Measurements from ENCODE around the gene LARGE1. TPM values are rescaled to one million over a fixed set of nuclear protein-coding genes. Genes with fewer than 3 reads are reported as not detected.

The LARGE1 gene
- total RNA-seq, 1 donor, result 22.8 TPM

GRCh38 chr22:33591946-33592345 lies 328.3 kb downstream of the LARGE1 start:
- Histone ChIP-seq H3K79me2 (ENCODE audit: insufficient read depth, low read length) (no peaks in the 10 kb centered on the region), H3K4me2 (ENCODE audit: insufficient read depth, low read length) (no peak overlapping the region), H3K27me3 (ENCODE audit: insufficient read depth, low read length) (no peaks in the 10 kb centered on the region), H4K20me1 (ENCODE audit: insufficient read depth, low read length) (no peaks in the 10 kb centered on the region), H3K36me3 (ENCODE audit: insufficient read depth, low read length) (no peaks in the 10 kb centered on the region), H3K9me3 (ENCODE audit: low read depth, low read length) (no peaks in the 10 kb centered on the region), H3K4me3 (ENCODE audit: insufficient read depth, low read length) (no peak overlapping the region), H2AFZ (ENCODE audit: low read length) (no peak overlapping the region), H3K27ac (ENCODE audit: low read depth, low read length) (no peak overlapping the region), H3K4me1 (ENCODE audit: insufficient read depth, low read length) (no peaks in the 10 kb centered on the region)
- TF ChIP-seq, protein P1, sequence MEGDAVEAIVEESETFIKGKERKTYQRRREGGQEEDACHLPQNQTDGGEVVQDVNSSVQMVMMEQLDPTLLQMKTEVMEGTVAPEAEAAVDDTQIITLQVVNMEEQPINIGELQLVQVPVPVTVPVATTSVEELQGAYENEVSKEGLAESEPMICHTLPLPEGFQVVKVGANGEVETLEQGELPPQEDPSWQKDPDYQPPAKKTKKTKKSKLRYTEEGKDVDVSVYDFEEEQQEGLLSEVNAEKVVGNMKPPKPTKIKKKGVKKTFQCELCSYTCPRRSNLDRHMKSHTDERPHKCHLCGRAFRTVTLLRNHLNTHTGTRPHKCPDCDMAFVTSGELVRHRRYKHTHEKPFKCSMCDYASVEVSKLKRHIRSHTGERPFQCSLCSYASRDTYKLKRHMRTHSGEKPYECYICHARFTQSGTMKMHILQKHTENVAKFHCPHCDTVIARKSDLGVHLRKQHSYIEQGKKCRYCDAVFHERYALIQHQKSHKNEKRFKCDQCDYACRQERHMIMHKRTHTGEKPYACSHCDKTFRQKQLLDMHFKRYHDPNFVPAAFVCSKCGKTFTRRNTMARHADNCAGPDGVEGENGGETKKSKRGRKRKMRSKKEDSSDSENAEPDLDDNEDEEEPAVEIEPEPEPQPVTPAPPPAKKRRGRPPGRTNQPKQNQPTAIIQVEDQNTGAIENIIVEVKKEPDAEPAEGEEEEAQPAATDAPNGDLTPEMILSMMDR (IDR thresholded peaks at IDR 0.05; ENCODE audit: extremely low read depth, low read depth, low read length), result no peak
- DNase-seq (ENCODE audit: insufficient read length, low spot score, missing footprints), result no peak

DNA sequence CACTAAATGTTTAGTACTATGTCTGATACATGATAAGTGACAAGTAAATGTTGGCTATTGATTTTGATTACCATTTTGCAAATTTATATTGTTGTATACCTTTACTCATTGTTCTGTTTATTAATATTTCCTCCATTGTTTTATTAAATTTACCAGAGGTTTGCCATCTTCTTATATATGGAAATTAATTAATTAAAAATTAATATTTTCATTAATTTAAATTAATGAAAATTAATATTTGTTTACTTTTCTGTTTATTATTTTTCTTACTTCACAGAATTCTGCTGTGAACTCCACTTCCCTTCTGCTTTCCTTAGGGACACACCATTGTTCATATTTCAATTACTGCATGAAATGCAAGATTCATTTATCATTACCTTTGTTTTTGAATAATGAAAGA lies 331.0 kb downstream of the LARGE1 start:
- no peak for DNase-seq (ENCODE audit: insufficient read length, low spot score, missing footprints)
- no peaks in the 10 kb centered on the region for H3K27me3 ChIP-seq (ENCODE audit: insufficient read depth, low read length)
- no peak overlapping the region for H2AFZ ChIP-seq (ENCODE audit: low read length)
- TF ChIP-seq, protein P1 (IDR thresholded peaks at IDR 0.05; ENCODE audit: extremely low read depth, low read depth, low read length), result no peak
- H3K27ac ChIP-seq (ENCODE audit: low read depth, low read length), result no peak overlapping the region
- no peak overlapping the region for H3K4me3 ChIP-seq (ENCODE audit: insufficient read depth, low read length)
- no peaks in the 10 kb centered on the region for H4K20me1 ChIP-seq (ENCODE audit: insufficient read depth, low read length)
- no peaks in the 10 kb centered on the region for H3K4me1 ChIP-seq (ENCODE audit: insufficient read depth, low read length)
- H3K9me3 ChIP-seq (ENCODE audit: low read depth, low read length), result no peaks in the 10 kb centered on the region
- no peak overlapping the region for H3K4me2 ChIP-seq (ENCODE audit: insufficient read depth, low read length)
- H3K36me3 ChIP-seq (ENCODE audit: insufficient read depth, low read length), result no peaks in the 10 kb centered on the region
- H3K79me2 ChIP-seq (ENCODE audit: insufficient read depth, low read length), result no peaks in the 10 kb centered on the region

DNA sequence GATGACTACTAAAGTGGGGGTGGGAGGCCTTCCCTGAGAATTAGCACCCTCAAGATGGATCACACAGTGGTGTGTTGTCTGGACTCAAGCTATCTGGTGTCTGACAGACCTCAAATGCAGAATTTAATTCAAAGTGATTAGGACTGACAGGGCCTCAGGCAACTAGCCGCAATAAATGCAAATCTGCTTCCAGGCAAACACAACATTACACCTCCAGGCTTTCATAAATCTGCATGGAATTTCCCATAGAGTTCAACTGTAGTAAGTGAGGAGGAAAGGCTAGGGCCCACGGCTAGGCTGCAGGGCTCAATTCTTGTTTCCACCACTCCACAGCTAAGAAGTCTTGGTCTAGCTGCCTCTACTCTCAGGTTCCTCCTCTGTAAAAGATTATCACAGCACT lies 331.4 kb downstream of the LARGE1 start:
- H3K4me1 ChIP-seq (ENCODE audit: insufficient read depth, low read length), result no peaks in the 10 kb centered on the region
- no peaks in the 10 kb centered on the region for H3K9me3 ChIP-seq (ENCODE audit: low read depth, low read length)
- no peaks in the 10 kb centered on the region for H4K20me1 ChIP-seq (ENCODE audit: insufficient read depth, low read length)
- TF ChIP-seq, protein P1 (IDR thresholded peaks at IDR 0.05; ENCODE audit: extremely low read depth, low read depth, low read length), result no peak
- no peaks in the 10 kb centered on the region for H3K27me3 ChIP-seq (ENCODE audit: insufficient read depth, low read length)
- no peak overlapping the region for H3K4me3 ChIP-seq (ENCODE audit: insufficient read depth, low read length)
- H3K27ac ChIP-seq (ENCODE audit: low read depth, low read length), result no peak overlapping the region
- H2AFZ ChIP-seq (ENCODE audit: low read length), result no peak overlapping the region
- DNase-seq (ENCODE audit: insufficient read length, low spot score, missing footprints), result no peak
- no peaks in the 10 kb centered on the region for H3K79me2 ChIP-seq (ENCODE audit: insufficient read depth, low read length)
- H3K36me3 ChIP-seq (ENCODE audit: insufficient read depth, low read length), result no peaks in the 10 kb centered on the region
- H3K4me2 ChIP-seq (ENCODE audit: insufficient read depth, low read length), result no peak overlapping the region

DNA sequence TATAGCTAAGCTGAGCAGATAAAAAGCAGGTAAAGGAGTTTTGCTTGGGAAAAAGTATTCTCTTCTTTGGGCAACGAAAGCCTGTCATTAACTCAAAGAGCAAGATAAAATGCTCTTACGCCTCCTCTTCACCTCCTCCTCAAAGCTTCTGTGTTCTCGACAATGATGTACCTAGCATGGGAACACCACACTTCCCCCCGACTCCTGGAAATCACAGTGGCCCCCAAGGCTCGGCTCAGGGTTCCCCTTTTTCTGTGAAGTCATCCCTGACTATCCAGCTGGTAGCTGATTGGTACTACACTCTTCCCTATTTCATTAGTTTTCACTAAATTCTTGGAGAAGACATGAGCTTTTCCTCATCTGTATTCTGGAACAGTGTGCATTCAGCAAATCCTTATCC lies 336.1 kb downstream of the LARGE1 start:
- Histone ChIP-seq H3K4me2 (ENCODE audit: insufficient read depth, low read length) (no peak overlapping the region), H4K20me1 (ENCODE audit: insufficient read depth, low read length) (no peaks in the 10 kb centered on the region), H3K36me3 (ENCODE audit: insufficient read depth, low read length) (no peaks in the 10 kb centered on the region), H3K27ac (ENCODE audit: low read depth, low read length) (no peak overlapping the region), H3K79me2 (ENCODE audit: insufficient read depth, low read length) (no peaks in the 10 kb centered on the region), H3K27me3 (ENCODE audit: insufficient read depth, low read length) (no peaks in the 10 kb centered on the region), H3K9me3 (ENCODE audit: low read depth, low read length) (no peaks in the 10 kb centered on the region), H3K4me1 (ENCODE audit: insufficient read depth, low read length) (no peaks in the 10 kb centered on the region), H3K4me3 (ENCODE audit: insufficient read depth, low read length) (no peak overlapping the region), H2AFZ (ENCODE audit: low read length) (no peak overlapping the region)
- TF ChIP-seq, protein P1 (IDR thresholded peaks at IDR 0.05; ENCODE audit: extremely low read depth, low read depth, low read length), result no peak
- DNase-seq (ENCODE audit: insufficient read length, low spot score, missing footprints), result no peak

Measured in osteoblast (primary cell).